Muscle of arm (tissue), 12 donors: ENCODE measurements around the gene PDE1A. TPM values are rescaled to one million over a fixed set of nuclear protein-coding genes. Genes with fewer than 3 reads are reported as not detected.

ENCODE experiments used
- DNase-seq: peaks from one replicate; pipeline ENCODE4 v3.0.0-alpha.2; 2013
- polyA plus RNA-seq, 12 donors: library from polyadenylated mRNA; unstranded; fragments of 120-200 nt; gene quantifications; one replicate each; pipeline ENCODE4 v1.2.1, GENCODE V29; 2013; ENCODE audit not compliant: insufficient read length in 12 of 12

The PDE1A gene
- polyA plus RNA-seq, 12 donors = 6.5 to 16.5 (median 11.1) TPM; not detected in 1

DNA sequence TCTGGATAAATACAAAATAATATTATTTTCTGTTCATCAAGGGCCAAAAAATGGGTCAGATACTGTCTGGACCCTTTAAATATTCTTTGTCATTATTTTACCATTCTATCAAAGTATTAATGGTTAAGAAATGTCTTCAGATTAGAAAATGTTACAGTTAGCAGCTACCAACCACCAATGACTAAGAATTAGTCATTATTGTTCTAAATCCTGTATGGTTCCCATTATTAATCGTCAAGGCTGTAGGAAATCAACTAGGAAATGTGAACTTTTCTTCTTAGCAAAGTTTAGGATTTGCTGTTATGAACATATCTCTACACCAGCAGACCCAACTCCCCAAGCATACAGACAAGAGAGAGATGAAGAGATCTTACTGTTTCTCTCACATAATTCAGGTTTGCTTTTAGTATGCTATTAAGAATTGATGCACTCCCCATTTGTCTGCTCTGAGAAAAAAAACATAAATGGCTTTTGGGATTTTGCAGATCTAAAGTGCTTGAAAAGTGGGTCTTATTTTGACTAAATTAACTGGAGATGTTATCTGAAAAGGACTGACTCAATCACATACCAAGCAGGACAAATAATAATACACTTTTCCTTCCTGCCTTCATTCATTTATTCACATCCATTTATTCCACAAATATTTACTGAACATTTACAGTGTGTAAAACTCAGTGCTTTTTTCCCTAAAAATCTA lies 293.5 kb downstream of the PDE1A start:
- DNase-seq = no peak

DNA sequence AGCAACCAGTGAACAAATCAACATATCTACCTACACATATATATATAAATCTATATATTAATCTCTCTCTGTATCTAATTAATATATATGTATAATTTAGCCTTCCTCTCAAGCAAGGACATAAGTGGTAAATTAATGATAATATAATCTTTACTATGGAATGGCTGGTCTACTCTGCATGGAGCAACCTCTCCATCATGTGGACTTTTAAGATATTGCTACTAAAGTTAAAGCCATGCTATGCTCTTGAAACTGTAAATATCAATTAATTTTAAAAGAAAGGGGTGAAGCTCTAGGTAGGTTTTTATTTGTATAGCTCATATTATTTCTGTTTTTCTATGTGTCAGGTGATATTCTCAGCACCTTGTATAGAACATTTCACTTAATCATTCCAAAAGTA lies 294.2 kb downstream of the PDE1A start:
- no peak for DNase-seq

DNA sequence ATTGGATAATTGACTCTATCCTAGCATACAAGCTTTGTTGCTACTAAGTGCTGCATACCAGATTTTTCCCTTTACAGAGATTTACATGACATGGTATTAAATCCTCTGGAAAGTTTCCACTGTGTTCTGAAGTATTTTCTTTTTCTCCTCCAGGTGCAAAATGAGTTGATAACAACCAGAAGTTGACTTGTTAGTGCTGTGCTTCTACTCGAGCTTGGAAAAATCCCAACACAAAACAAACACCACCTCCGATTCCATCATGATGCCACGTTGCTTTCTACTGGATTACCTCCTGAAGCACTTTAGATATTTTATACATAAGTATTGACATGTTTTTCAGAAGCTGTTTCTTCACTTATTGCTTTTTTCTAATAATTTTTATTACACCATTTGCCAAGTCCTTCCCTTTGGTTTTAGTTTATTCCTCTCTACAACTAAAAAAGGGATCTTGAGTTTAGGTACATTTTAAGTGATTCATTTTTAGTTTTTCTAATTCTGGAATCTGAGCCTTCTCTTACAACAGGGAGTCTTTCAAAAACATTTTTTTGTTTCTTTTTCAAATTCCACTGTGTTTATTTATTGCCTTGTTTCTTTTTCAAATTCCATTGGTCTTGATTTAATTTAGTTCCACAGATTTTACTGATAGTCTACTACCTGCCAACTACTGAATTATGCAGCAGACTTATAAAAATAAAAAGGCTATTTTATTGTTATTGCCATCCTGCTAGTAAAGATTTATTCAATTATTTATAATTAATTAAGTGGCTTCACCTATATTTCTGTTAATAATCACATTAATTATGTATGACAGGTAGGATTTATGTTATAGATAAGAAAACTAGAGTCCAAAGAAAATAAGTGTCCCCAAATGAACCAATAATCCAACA lies 297.8 kb downstream of the PDE1A start:
- DNase-seq = no peak

DNA sequence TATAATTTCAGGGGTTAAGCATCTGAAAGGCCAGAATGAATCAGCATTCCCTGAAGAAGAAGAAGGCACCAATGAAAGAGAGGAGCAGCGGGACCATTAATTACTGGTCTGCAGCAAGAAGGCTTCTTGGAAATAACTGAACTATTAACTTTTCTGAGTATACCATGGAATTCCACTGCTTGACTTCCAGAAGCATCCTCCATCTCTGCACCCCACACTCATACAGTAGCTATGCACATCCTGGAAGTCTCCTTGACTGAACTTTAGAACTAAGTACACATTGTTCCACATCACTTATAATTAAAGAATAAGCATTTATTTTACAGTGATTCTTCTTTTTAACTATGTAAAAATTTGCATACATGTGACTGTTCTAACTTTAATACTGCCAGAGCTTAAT lies 309.6 kb downstream of the PDE1A start:
- no peak for DNase-seq

DNA sequence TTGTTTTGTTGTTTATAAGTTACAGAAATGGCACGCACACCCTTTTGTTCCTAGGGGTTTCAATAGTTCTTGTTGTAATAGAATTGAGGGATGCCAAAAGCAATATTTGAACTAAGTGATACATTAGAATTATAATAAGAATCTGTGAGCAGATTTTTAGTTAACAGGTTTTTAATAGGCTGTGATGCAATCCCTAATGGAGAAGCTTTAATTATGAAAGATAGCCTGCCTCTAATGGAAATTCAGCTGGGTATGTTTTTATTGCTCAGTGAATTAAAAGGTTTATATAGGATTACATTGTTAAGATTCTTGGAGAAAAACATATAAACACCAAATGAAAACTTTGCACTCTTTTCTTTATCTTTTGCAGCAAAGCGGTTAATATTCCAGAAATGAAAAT lies 310.1 kb downstream of the PDE1A start:
- DNase-seq = no peak

DNA sequence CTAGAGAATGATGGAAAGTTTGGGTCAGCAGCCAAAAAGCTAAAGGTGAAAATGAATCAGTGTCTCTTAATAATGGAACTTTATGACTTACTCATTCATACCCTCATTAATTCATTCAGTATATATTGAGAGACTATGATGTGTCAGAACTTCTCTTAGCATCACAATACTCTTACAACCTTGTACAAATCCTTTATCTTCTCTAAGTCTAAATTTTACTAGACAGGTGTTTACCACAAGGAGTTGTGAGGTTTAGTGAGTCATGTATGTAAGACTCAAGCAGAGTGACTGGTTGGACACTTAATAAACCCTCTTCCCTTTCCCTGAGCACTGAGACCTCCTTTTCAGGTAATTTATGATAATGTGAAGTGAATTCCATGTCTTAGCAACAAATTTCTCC lies 311.6 kb downstream of the PDE1A start:
- DNase-seq = no peak

DNA sequence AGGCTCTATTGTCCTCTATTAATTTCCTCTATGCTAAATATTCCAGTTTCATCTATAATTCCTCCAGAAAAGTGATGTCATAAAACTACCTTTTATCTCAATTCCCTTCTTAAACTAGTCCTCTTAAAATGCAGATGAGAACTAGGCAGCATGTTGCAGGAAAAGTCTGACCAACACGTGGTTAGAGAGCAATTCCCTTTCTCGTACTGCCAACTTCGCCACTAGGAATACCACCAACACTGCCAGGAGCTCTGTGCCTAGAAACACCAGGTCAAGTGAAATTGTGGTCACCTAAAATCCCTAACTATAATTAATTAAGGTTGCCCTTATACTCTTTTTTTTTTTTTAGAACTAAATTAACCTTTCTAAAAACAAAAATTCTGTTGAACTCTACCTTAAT lies 313.5 kb downstream of the PDE1A start:
- DNase-seq = no peak

DNA sequence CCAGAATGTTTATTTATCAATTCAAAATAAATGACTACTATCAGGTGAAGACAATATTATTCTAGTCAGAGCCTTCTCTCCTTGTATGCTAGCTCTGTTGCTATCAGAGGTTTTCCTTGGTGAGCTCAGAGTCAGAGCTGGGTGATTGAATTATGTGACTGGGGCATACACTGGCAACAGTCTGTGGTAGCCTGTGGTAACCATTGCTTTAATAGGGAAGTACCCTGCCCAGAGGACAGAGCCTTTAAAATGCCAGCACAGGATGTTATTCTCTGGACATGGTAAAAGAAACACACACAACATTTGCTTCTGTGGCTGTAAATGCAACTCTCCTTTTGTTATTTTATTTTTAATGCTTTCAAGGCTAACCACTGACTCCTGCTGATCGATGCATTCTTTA lies 316.5 kb downstream of the PDE1A start:
- no peak for DNase-seq

DNA sequence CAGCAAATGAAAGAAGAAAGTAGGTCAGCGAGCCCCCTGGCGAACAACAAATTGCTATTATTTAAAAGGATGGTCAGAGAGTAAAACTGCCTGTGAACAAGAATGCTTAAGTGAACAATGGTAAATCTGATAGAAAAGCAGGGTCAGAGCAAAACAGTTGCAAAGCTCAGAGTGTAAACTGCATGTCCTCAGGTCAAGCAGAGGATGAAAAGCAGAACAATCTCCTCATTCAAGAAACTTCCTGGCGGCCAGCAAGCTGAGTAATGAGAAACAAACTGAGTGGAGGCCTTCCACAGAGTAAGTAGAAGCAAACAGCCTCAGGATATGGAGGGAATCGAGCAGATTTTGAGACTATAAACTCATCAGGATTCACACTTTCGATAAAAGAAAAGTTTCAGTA lies 323.3 kb downstream of the PDE1A start:
- DNase-seq = no peak

DNA sequence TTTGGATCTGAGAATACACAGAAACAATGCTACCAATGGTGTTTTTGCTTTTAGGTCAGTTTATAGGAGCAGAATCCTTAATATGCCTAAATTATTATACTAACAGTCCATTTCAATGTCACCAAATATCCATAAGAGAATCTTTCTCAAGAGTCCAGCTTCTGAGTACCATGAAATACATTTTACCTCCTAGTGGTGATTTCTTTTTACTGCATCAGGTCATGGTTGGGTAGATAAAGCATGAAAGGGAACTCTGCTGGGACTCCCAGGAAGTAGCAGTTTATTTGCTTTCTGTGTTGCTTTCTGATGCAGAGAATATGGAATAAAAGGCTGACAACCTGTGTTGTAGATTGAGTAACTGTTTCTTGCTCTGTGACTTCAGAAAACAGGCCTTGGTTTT lies 325.6 kb downstream of the PDE1A start:
- DNase-seq = no peak

DNA sequence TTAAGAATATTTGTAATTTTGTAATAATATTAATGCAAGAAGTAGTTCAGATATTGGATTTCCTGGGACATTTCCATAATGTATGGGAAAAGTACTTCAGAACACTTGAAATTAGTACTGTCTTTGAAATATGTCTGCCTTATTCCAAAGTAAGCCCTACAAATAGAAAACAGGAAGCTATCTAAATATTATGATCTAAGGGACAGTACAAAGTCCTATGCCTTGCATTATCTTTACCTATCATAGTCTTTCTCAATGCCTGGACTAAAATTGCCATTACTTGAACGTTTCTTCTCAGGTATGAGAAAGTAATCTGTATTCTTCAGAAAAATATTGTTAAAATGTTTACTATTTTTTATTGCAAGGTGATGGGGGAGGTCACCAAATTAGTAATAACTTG lies 328.2 kb downstream of the PDE1A start:
- no peak for DNase-seq

DNA sequence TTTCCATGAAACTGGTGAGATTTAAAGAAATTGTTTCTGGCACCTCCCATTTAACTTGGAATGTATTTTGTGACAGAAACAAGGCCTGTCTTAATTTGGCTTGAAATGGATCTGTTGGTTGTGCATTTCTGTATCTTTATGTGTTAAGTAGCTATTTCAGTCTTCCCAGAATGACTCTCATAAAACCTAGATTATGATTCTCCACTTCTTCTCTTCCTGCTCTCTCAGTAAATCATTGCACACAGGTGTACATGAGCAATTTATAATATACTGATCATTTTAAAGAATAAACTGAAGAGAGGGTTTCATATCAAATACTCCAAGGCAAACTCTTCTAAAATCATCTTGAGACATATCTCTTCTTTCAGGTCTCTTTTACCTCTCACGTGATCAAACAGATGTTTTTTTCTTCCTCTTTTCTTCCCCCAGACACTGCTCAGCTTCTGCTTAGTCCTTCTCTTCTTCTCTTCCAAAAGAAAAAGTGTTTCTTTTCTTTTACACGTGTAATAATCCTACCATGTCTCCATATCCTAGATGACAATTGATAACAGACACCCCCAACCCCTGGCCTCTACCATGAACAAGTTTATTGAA lies 329.2 kb downstream of the PDE1A start:
- DNase-seq = no peak

DNA sequence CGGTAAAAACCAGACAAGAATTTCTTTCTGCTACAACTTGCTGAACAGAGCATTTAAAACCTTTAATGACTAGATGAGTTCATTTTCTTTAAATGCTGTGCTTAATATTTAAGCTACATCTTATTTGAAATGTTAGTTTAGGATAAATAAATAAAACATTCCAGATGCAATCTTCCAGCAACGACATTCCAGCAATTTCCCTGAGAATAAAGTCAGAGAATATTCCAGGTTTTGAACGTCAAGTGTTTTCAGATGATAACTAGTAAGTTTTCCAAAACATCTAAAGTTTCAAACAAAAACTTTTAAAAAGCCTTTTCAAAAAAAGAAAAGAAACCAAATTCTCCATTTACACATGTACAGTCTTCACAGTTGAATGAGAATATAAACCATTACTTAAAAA lies 336.4 kb downstream of the PDE1A start:
- DNase-seq = no peak
